IgD-negative memory B cell (primary cell): Measurements from ENCODE around the gene CD247. TPM values are rescaled to one million over a fixed set of nuclear protein-coding genes. Genes with fewer than 3 reads are reported as not detected.

Experiments used
- H3K27ac Mint-ChIP-seq, 3 donors: one replicate each; pipeline ENCODE4 v1.8.0; 2020 to 2022; ENCODE audit warnings: mild to moderate bottlenecking in 3 of 3, mixed read lengths in 3 of 3, moderate library complexity in 1 of 3
- H3K27me3 Mint-ChIP-seq: one replicate; pipeline ENCODE4 v1.8.0; 2021; ENCODE audit warnings: mixed read lengths
- H3K36me3 Mint-ChIP-seq: one replicate; pipeline ENCODE4 v1.8.0; 2020; ENCODE audit warnings: mild to moderate bottlenecking, mixed read lengths
- H3K4me1 Mint-ChIP-seq, 3 donors: one replicate each; pipeline ENCODE4 v1.8.0; 2020 to 2022; ENCODE audit warnings: mixed read lengths in 3 of 3, mild to moderate bottlenecking in 1 of 3
- H3K4me3 Mint-ChIP-seq, 4 donors: one replicate each; pipeline ENCODE4 v1.8.0; 2020 to 2022; ENCODE audit warnings: mild to moderate bottlenecking in 4 of 4, mixed read lengths in 4 of 4, moderate library complexity in 3 of 4
- H3K9me3 Mint-ChIP-seq, 3 donors: one replicate each; pipeline ENCODE4 v1.8.0; 2020 to 2021; ENCODE audit warnings: mixed read lengths in 3 of 3, mild to moderate bottlenecking in 1 of 3
- polyA plus RNA-seq: library from polyadenylated mRNA; unstranded; fragments of 300-500 nt; fragmentation: Illumina TruSeq; gene quantifications from one replicate; pipeline ENCODE4 v1.2.3, GENCODE V29; 2021

Gene CD247
- polyA plus RNA-seq, 1 donor from 2014 or later = 63.3 TPM

DNA sequence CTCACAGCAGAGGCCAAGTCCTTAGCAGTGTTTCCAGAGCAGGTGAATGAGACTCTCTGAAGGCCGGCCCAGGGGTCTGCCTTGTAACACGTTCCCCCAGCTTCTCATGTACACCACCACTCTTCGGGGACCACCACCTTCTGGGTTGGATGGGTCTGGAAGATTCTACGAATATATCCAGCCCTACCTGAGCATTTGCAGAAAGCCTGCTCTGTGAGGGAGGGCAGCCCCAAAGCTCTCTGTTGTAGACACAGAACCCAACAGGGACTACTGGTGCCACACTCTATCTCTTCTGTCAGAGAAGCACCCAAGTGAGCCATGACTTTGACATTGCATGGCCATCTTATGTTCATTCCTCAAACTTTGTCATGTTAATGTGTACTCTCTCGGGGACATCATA is 61.8 kb downstream of the CD247 start:
- Mint-ChIP-seq H3K27me3 (peaks cover 2% of the 10 kb centered on the region), H3K9me3 (peaks cover 0 to 2% (median 0%) of the 10 kb centered on the region in 3 donors), H3K4me3 (peak overlapping the region; percentile 7 to 95 (median 83)), H3K4me1 (peaks cover 0 to 7% (median 0%) of the 10 kb centered on the region in 3 donors), H3K36me3 (no peaks in the 10 kb centered on the region), H3K27ac (peak overlapping the region in 1 of 3 donors; percentile 93)

DNA sequence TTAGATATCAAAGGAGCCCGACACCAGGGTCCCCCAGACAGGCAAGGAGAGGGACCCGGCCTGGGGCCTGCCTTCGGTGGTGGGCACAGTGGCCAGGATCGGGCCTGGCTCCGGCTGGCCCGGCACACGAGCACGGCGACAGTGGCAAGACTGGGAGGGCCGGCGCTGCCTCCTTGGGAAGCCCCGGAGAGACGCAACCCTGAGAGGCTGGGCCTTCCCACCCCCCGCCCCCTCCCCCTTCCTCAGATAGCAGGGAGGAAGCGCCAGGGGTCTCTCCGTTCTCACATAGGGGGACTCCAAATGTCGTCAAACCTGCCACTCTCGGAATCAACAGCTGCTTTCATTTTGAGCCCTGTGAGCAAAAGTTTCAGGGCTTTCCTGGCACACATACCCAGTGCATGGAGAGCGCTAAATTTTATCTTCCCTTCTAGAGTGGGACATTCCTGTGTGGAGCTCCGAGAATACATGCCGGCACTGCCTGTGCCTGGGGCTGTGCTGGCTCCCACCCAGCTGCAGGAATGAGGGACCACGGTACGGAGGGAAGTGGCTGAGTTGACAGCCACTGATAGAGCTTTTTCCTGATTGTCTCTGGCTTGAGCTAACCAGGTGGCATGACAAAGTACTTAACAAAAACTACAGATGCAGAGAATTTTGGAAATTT is 62.4 kb downstream of the CD247 start:
- no peaks in the 10 kb centered on the region for H3K27me3 Mint-ChIP-seq
- peaks cover 0 to 7% (median under 1%) of the 10 kb centered on the region in 3 donors for H3K4me1 Mint-ChIP-seq
- H3K4me3 Mint-ChIP-seq = peak overlapping the region; percentile 82 to 95 (median 86)
- peaks cover 0 to 2% (median 0%) of the 10 kb centered on the region in 3 donors for H3K9me3 Mint-ChIP-seq
- peak overlapping the region; percentile 31 to 93 (median 66) for H3K27ac Mint-ChIP-seq
- H3K36me3 Mint-ChIP-seq = no peaks in the 10 kb centered on the region

DNA sequence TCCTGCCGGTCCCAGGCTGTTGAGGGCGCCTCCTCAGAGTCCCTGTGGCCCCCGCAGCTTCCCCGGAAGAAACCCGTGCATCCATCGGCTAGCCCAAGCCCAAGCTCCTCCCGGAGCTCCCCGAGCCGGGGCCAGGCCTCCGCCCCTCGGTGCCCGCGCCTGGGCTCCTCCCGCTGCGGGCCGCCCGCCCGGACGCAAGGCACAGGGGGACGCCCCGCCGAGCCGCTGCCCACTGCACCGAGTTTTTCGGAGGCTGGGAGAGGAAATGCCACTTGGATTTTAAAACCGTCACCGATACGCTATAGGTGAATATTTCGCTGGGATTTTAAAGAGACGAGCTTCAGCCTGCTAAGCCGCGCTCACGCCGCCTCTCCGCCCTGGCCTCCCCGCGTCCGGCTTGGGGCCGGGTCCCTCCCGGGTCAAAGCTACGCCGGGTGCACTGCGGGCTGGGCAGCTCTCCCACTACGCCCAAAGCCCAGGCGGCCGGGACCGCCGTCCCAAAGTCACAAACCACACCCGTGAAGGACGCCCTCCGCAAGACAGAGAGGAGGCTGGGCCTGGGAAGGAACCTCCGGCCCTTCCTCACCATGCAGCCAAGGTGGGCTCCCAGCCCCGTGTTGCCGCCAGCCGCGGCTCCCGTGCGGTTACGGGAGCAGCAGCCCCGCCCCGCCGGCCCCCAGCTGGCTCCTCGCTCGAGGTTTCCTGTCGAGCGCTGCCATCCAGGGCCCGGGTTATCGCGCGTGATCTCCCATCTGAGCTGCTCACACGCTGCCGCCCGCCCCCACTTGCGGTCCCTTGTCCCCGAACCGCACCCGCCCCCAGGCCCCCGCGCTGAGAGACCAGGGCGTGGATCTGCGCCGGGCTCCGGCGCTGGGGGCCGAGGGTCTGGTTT is 63.2 kb downstream of the CD247 start:
- Mint-ChIP-seq H3K4me1 (peaks cover 3 to 9% (median 5%) of the 10 kb centered on the region in 3 donors), H3K27me3 (no peaks in the 10 kb centered on the region), H3K27ac (peak overlapping the region in 2 of 3 donors; percentile 66 to 70), H3K36me3 (no peaks in the 10 kb centered on the region), H3K4me3 (peak overlapping the region; percentile 82 to 95 (median 86)), H3K9me3 (peaks cover 0 to 2% (median 0%) of the 10 kb centered on the region in 3 donors)

DNA sequence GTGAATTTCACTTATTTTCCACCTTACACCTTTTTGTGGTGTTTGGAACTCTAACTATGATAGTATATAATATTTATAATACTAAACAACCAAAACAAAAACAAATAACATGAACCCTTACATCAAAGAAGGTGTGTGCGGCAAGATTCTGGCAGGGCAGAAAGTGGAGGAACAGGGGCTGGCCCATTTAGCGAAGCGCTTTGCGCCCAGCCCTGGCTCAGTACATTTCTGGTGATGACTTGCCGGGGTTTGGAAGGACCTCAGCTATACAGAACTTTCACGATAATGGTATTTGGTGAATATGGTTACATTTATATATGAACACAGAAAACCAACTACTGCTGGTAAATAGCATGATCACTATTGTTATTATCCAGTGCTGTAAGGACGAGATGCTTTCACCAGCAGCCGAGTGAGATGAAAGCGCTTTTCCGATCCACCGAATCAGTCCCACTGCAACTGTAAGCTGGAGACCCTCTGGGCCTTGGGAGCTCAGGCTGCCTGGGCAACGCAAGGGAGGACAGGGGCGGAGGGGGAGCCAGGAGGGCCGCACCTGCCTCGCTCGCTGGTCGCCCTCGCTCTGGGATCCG is 63.9 kb downstream of the CD247 start:
- Mint-ChIP-seq H3K36me3 (no peaks in the 10 kb centered on the region), H3K4me1 (peaks cover 3 to 9% (median 5%) of the 10 kb centered on the region in 3 donors), H3K9me3 (peaks cover 0 to 2% (median 0%) of the 10 kb centered on the region in 3 donors), H3K27ac (peak overlapping the region in 1 of 3 donors; percentile 70), H3K4me3 (peak overlapping the region; percentile 78 to 86 (median 81)), H3K27me3 (no peaks in the 10 kb centered on the region)

DNA sequence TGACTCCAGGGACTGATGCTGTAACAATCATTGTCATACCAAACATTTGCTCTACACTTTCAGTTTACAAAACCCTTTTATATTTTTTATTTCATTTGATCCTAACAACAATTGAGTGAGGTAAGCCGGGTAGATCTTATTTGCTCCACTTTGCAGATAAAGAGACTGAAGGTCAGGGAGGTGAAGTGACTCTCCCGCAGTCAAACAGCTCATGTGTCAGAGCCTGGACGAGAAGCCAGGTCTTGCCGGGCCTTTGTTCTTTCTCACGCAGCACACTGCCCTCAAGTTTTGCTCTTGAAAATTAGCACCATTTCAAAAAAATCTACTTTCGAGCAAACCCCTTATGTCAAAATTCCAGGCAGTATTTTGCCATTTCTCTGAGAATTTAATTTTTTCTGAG is 65.2 kb downstream of the CD247 start:
- Mint-ChIP-seq H3K36me3 (no peaks in the 10 kb centered on the region), H3K4me3 (peak overlapping the region in 2 of 4 donors; percentile 73 to 74), H3K9me3 (peaks cover 0 to 2% (median 0%) of the 10 kb centered on the region in 3 donors), H3K27ac (no peak overlapping the region), H3K27me3 (no peaks in the 10 kb centered on the region), H3K4me1 (peaks cover 3 to 9% (median 6%) of the 10 kb centered on the region in 3 donors)

DNA sequence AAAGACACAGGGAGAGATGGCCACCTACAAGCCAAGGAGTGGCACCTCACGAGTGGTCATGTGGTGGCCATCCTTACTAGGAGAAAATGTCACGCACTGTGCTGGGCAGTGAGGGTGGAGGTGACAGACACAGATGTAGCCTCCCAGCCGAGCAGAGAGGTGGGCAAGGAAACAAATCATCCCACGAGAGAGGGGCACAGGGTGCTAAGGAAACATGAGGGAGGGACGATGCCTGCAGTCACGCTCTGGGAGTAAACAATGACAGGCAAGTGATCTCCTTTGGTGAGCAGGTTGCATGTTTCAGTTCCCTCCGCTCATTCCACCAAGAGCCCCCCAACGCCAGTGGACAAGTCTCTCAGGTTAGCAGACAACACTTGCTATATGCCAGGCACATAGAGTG is 65.8 kb downstream of the CD247 start:
- Mint-ChIP-seq H3K4me1 (peaks cover 7 to 15% (median 12%) of the 10 kb centered on the region in 3 donors), H3K4me3 (no peak overlapping the region), H3K27me3 (no peaks in the 10 kb centered on the region)

DNA sequence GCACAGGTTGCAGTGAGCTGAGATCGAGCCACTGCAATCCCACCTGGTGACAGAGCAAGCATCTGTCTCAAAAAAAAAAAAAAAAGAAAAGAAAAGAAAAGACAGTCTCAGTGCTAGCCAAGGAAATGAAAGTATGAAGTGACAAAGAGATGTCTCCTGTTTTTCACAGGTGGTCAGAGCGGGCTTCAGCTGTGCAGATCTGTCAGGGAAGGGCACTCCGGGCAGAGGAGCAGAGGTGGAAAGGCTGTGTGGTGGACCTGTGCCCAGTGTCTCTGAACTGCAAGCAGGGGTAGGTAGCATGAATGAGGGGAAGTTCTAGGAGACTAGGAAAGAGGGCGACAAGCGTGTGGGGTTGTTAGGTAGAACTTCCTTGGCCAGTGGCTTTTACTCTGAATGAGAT is 67.5 kb downstream of the CD247 start:
- Mint-ChIP-seq H3K4me1 (peaks cover 13 to 21% (median 19%) of the 10 kb centered on the region in 3 donors), H3K9me3 (no peaks in the 10 kb centered on the region), H3K36me3 (no peaks in the 10 kb centered on the region), H3K27me3 (no peaks in the 10 kb centered on the region), H3K4me3 (peak overlapping the region in 3 of 4 donors; percentile 34 to 45 (median 34)), H3K27ac (peak overlapping the region in 1 of 3 donors; percentile 91)

More for the DNA sequence above, 65.8 kb downstream of the CD247 start:
- Mint-ChIP-seq H3K27ac (peak overlapping the region in 1 of 3 donors; percentile 78), H3K9me3 (no peaks in the 10 kb centered on the region), H3K36me3 (no peaks in the 10 kb centered on the region)

DNA sequence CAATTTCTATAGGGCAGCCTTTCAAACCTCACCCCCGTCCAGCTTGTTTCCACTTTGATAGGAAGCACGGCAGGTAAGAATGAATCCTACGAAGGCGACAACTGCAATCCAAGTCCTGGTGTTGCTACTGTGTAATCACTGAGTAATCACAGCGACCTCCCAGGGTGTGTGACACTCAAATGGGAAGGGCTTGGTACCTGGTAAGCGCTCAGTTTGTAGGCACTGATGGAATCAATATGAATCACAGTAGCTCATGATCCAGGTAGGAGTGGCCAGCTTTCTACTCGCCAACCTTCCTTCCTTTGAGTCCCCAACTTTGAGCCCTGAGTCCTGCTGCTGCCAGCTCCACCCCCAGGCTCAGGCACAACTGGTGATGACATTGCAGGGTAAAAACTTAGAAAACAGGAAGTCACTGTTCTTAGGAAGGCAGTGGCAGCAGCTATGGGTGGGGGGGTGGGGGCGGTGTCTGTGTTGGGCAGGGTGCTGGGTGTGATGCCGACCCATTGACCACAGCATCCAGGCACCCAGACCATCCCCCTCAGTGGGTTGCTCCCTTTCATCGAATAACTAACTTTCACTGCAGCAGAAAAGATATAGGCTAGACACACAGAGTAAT is 70.7 kb downstream of the CD247 start:
- Mint-ChIP-seq H3K27ac (peak overlapping the region; percentile 19 to 81 (median 77)), H3K4me3 (peak overlapping the region in 3 of 4 donors; percentile 62 to 89 (median 88)), H3K9me3 (no peaks in the 10 kb centered on the region), H3K4me1 (peaks cover 15 to 19% (median 19%) of the 10 kb centered on the region in 3 donors), H3K36me3 (no peaks in the 10 kb centered on the region), H3K27me3 (no peaks in the 10 kb centered on the region)

DNA sequence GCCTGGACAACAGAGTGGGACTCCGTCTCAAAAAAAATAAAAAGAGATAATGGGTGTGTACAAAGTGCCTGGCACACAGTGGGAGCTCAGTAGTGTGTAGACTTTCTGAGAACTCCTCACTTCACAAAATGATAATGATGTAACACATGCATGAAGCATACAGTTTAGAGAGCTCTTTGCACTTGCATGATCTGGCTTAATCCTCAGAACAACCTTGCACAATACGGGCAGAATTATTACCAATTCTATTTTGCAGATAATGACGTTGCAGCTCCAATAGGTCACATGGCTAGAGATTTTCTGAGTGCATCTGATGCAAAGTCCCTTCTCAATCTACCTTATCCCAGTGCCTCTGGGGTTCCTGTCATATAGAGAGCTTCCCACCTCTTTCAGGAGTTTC is 71.4 kb downstream of the CD247 start:
- H3K27ac Mint-ChIP-seq = peak overlapping the region in 1 of 3 donors; percentile 77
- no peaks in the 10 kb centered on the region for H3K9me3 Mint-ChIP-seq
- no peaks in the 10 kb centered on the region for H3K27me3 Mint-ChIP-seq
- peak overlapping the region in 3 of 4 donors; percentile 2 to 89 (median 88) for H3K4me3 Mint-ChIP-seq
- no peaks in the 10 kb centered on the region for H3K36me3 Mint-ChIP-seq
- peaks cover 15 to 22% (median 19%) of the 10 kb centered on the region in 3 donors for H3K4me1 Mint-ChIP-seq

DNA sequence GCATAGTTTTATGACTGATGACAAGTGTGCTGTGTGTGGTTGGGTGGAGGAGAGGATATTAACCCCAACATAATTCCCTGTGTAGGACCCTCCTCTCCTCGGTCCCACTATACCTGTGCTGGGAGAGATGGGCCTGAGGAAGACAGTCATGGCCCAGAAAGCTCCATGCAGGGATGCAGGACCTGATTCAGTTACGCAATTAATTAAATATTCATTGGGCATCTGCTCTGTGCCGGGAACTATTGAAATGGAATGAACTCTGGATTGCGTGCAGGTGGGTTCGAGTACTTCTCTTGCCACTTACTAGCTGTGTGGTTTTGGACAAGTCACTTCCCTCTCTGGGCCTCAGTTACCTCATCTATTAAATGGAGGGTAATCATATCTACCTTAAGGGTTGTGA is 74.6 kb downstream of the CD247 start:
- no peaks in the 10 kb centered on the region for H3K36me3 Mint-ChIP-seq
- H3K27me3 Mint-ChIP-seq = peaks cover 1% of the 10 kb centered on the region
- no peak overlapping the region for H3K27ac Mint-ChIP-seq
- no peaks in the 10 kb centered on the region for H3K9me3 Mint-ChIP-seq
- peak overlapping the region in 1 of 4 donors; percentile 58 for H3K4me3 Mint-ChIP-seq
- H3K4me1 Mint-ChIP-seq = peaks cover 14 to 33% (median 24%) of the 10 kb centered on the region in 3 donors

DNA sequence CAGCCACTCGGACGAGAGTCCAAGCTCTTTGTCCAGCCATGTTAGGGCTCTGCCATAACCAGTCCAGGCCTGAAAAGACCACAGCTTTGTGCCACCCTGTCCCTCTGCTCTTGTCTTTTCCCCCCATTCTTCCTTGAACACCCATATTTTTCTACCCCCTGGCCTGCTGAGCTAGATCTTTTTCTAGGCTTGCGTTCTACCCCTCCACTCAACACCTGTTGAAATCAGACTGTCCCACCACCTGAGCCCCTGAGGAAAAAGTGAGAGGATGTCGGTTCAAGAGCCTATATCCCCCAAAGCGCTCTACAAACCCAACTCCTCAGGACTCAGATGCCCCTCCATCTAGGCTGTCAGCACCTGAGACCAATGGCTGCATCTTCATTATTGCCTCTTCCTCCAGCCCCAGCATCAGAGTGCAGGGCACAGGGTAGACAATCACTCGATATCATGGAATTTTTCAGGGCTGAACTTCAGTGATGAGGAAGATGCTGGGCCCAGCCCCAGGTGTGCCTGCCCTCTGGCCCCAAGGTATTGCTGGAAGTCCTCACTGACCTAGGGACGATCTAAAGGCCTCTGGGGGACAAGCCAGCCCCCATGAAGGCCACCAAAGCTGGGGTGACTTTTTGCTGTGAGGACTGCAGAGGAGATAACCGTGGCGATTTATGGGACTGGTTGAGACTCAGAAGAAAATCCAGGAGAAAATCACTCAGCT is 75.3 kb downstream of the CD247 start:
- H3K9me3 Mint-ChIP-seq = no peaks in the 10 kb centered on the region
- no peaks in the 10 kb centered on the region for H3K36me3 Mint-ChIP-seq
- H3K27ac Mint-ChIP-seq = peak overlapping the region in 1 of 3 donors; percentile 80
- H3K4me1 Mint-ChIP-seq = peaks cover 16 to 39% (median 31%) of the 10 kb centered on the region in 3 donors
- peaks cover 6% of the 10 kb centered on the region for H3K27me3 Mint-ChIP-seq
- H3K4me3 Mint-ChIP-seq = peak overlapping the region in 1 of 4 donors; percentile 6

DNA sequence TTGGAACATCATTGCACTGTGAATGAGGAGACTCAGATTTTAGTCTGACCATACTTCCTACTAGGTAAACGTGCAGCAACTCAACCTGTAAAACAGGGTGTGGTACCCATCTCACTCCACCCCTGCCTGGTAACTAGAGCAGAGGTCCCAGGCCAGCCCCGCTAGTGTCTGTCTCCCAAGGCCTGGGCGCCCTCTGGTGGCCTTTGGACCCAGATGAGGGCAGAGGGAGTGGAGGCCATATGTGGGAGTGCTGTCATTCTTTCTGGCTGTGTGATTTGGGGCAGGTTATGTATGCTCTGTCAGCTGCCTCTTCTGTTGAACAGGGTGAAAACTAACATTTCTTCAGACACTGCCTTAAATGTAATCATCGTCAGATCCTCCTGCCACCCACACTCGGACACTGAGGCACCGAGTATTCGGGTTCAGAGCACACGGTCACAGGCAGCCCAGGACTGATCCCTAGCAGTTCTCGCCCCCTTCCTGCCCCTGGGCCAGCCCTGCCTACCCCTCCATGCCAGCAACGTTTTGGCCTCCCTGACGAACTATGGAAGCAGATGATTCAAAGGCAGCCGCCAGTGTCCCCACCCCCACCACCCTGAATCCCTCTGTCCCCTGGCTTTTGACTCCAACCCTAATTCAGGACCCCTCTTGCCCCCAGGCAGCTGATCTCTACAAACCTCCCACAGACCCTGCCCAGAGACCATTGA is 76.0 kb downstream of the CD247 start:
- H3K4me1 Mint-ChIP-seq = peaks cover 15 to 37% (median 30%) of the 10 kb centered on the region in 3 donors
- H3K9me3 Mint-ChIP-seq = no peaks in the 10 kb centered on the region
- H3K36me3 Mint-ChIP-seq = no peaks in the 10 kb centered on the region
- H3K4me3 Mint-ChIP-seq = peak overlapping the region; percentile 6 to 64 (median 38)
- peaks cover 6% of the 10 kb centered on the region for H3K27me3 Mint-ChIP-seq
- H3K27ac Mint-ChIP-seq = peak overlapping the region; percentile 2 to 80 (median 5)

DNA sequence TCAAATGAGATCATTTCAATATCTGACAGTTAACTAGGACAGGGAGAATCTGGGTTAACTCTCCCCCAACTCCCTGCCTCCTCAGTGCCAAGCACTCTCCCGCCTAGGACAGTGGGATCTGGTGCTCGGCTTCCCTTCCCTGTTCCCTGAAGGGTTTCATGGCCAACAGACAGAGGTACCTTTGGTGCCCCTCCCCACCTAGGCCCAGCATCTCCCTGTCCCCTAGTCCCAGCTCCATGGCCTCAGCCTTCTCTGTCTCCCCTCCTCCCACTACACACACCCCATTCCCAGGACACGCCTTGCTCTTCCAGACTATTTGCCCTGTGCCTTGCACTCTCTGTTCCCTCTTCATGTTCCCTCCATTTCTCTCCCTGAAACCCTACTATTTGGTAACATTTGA is 77.1 kb downstream of the CD247 start:
- H3K9me3 Mint-ChIP-seq = no peaks in the 10 kb centered on the region
- peaks cover 6% of the 10 kb centered on the region for H3K27me3 Mint-ChIP-seq
- H3K4me3 Mint-ChIP-seq = peak overlapping the region in 1 of 4 donors; percentile 49
- H3K36me3 Mint-ChIP-seq = peaks cover 1% of the 10 kb centered on the region
- peak overlapping the region in 2 of 3 donors; percentile 10 to 75 for H3K27ac Mint-ChIP-seq
- peaks cover 19 to 39% (median 28%) of the 10 kb centered on the region in 3 donors for H3K4me1 Mint-ChIP-seq
